IMR-90 (cell line): ENCODE data around the gene CFAP58. TPM values are rescaled to one million over a fixed set of nuclear protein-coding genes. Genes with fewer than 3 reads are reported as not detected.

Experiments
- ATAC-seq: fragments of 200-7000 bp; cut with Tn5 transposase; 2 replicates; pipeline ENCODE4 v1.9.1; 2020; ENCODE audit warnings: low read depth, mild to moderate bottlenecking, moderate library complexity
- BruUV-seq: library from RNA; stranded (reverse); fragments of 400-500 nt; replicated peaks from 2 replicates; lab custom pipeline; 2021; lab: Mats Ljungman, UMichigan
- CTCF ChIA-PET: fragments of 300-600 bp; formaldehyde crosslinking; extraction: SDS; loops from one replicate; lab custom pipeline; 2021; ENCODE audit warnings: antibody characterized with exemption; lab: Yijun Ruan, JAX
- POLR2A ChIA-PET: fragments of 300-600 bp; sonication (Branson Sonifier 250); formaldehyde crosslinking; loops from one replicate; lab custom pipeline; 2022; ENCODE audit warnings: antibody characterized with exemption; ENCODE audit not compliant: unreplicated experiment; lab: Charles Lee
- DNase-seq: peaks from one replicate; pipeline ENCODE4 v3.0.0; 2013
- H2AFZ ChIP-seq: replicated peaks from 2 replicates; pipeline ENCODE3; 2013; ENCODE audit warnings: low read length, mild to moderate bottlenecking; ENCODE audit not compliant: poor library complexity
- H2AK5ac ChIP-seq: 2 replicates; pipeline ENCODE4 v1.6.1; 2013; ENCODE audit warnings: low read depth, low read length, inconsistent platforms
- H2AK9ac ChIP-seq: replicated peaks from 2 replicates; pipeline ENCODE3; 2013; ENCODE audit warnings: mild to moderate bottlenecking, low read depth, low read length, moderate library complexity; ENCODE audit not compliant: poor library complexity
- H2BK120ac ChIP-seq: 2 replicates; pipeline ENCODE4 v1.6.1; 2013; ENCODE audit warnings: low read depth, low read length, inconsistent platforms
- H2BK15ac ChIP-seq: 3 replicates; pipeline ENCODE4 v1.6.1; 2013; ENCODE audit warnings: low read depth, low read length, inconsistent platforms
- H2BK20ac ChIP-seq: 2 replicates; pipeline ENCODE4 v1.6.1; 2013; ENCODE audit warnings: low read depth, mild to moderate bottlenecking, inconsistent platforms, low read length, moderate library complexity
- H2BK5ac ChIP-seq: 2 replicates; pipeline ENCODE4 v1.6.1; 2013; ENCODE audit warnings: mild to moderate bottlenecking, low read depth, low read length, inconsistent platforms; ENCODE audit not compliant: poor library complexity, severe bottlenecking
- H3K14ac ChIP-seq: replicated peaks from 2 replicates; pipeline ENCODE4 v1.6.1; 2013; ENCODE audit warnings: low read depth, low read length, inconsistent platforms
- H3K18ac ChIP-seq: 2 replicates; pipeline ENCODE4 v1.6.1; 2013; ENCODE audit warnings: low read depth, low read length, control low read depth
- H3K23ac ChIP-seq: 2 replicates; pipeline ENCODE4 v1.6.1; 2013; ENCODE audit warnings: low read depth, low read length, inconsistent platforms
- H3K27ac ChIP-seq: 2 replicates; pipeline ENCODE4 v1.5.1; 2013; ENCODE audit warnings: mild to moderate bottlenecking, control low read depth, low read length; ENCODE audit not compliant: insufficient read depth
- H3K27me3 ChIP-seq: 2 replicates; pipeline ENCODE4 v1.6.1; 2013; ENCODE audit warnings: low read length; ENCODE audit not compliant: control insufficient read depth, insufficient read depth
- H3K36me3 ChIP-seq: 2 replicates; pipeline ENCODE4 v1.6.1; 2013; ENCODE audit warnings: low read length, mixed read lengths; ENCODE audit not compliant: control insufficient read depth, insufficient read depth
- H3K4ac ChIP-seq: 2 replicates; pipeline ENCODE4 v1.6.1; 2013; ENCODE audit warnings: low read depth, low read length, inconsistent platforms
- H3K4me1 ChIP-seq: 2 replicates; pipeline ENCODE4 v1.6.1; 2013; ENCODE audit warnings: low read length, mixed read lengths; ENCODE audit not compliant: control insufficient read depth, insufficient read depth
- H3K4me2 ChIP-seq: 2 replicates; pipeline ENCODE4 v1.6.1; 2013; ENCODE audit warnings: low read depth, mild to moderate bottlenecking, control low read depth, low read length, moderate library complexity
- H3K4me3 ChIP-seq: 2 replicates; pipeline ENCODE4 v1.5.1; 2013; ENCODE audit warnings: low read depth, mild to moderate bottlenecking, control low read depth, low read length, moderate library complexity; ENCODE audit not compliant: insufficient read depth
- H3K56ac ChIP-seq: 2 replicates; pipeline ENCODE4 v1.6.1; 2013; ENCODE audit warnings: low read length, inconsistent platforms; ENCODE audit not compliant: insufficient read depth; ENCODE audit errors: extremely low read depth
- H3K79me1 ChIP-seq, 2 experiments: 2 replicates each; pipeline ENCODE4 v1.6.1; 2013; ENCODE audit warnings: low read length in 2 of 2, inconsistent platforms in 1 of 2, low read depth in 1 of 2
- H3K9ac ChIP-seq: 2 replicates; pipeline ENCODE4 v1.6.1; 2013; ENCODE audit warnings: low read depth, low read length, control low read depth
- H3K9me1 ChIP-seq: 2 replicates; pipeline ENCODE4 v1.6.1; 2013; ENCODE audit warnings: low read length, inconsistent platforms; ENCODE audit not compliant: insufficient read depth
- H3K9me3 ChIP-seq: 2 replicates; pipeline ENCODE4 v1.6.1; 2013; ENCODE audit warnings: low read length; ENCODE audit not compliant: control insufficient read depth, insufficient read depth
- H4K20me1 ChIP-seq: 2 replicates; pipeline ENCODE4 v1.6.1; 2013; ENCODE audit warnings: low read length, inconsistent platforms; ENCODE audit not compliant: insufficient read depth
- H4K5ac ChIP-seq: 2 replicates; pipeline ENCODE4 v1.6.1; 2013; ENCODE audit warnings: mild to moderate bottlenecking, low read depth, low read length, control low read depth
- H4K8ac ChIP-seq, 2 experiments: 2 replicates each; pipeline ENCODE4 v1.6.1; 2013; ENCODE audit warnings: low read depth in 2 of 2, low read length in 2 of 2, control low read depth in 1 of 2, inconsistent platforms in 1 of 2
- H4K91ac ChIP-seq: 2 replicates; pipeline ENCODE4 v1.6.1; 2013; ENCODE audit warnings: low read depth, low read length, inconsistent platforms; ENCODE audit not compliant: insufficient read depth
- BHLHE40 ChIP-seq: fragments of 150-350 bp; IDR thresholded peaks from 2 replicates; pipeline ENCODE4 v1.6.1; 2016; ENCODE audit warnings: mild to moderate bottlenecking, low read depth, low read length
- CEBPB ChIP-seq: IDR thresholded peaks from 2 replicates; pipeline ENCODE4 v1.6.1; 2012; ENCODE audit warnings: low read depth, low read length, improper control_type of control experiment
- CHD1 ChIP-seq: IDR thresholded peaks from 2 replicates; pipeline ENCODE4 v1.6.1; 2012; ENCODE audit warnings: low read depth, low read length, improper control_type of control experiment
- FOS ChIP-seq: fragments of 150-350 bp; IDR thresholded peaks from 2 replicates; pipeline ENCODE4 v1.6.1; 2016; ENCODE audit warnings: low read depth, low read length
- MAFK ChIP-seq: IDR thresholded peaks from 2 replicates; pipeline ENCODE4 v1.6.1; 2012; ENCODE audit warnings: low read depth, low read length, improper control_type of control experiment
- MAZ ChIP-seq: IDR thresholded peaks from 2 replicates; pipeline ENCODE4 v1.6.1; 2012; ENCODE audit warnings: low read depth, mild to moderate bottlenecking, low read length, improper control_type of control experiment, moderate library complexity, borderline replicate concordance
- MXI1 ChIP-seq: IDR thresholded peaks from 2 replicates; pipeline ENCODE4 v1.6.1; 2012; ENCODE audit warnings: low read depth, mild to moderate bottlenecking, low read length, moderate library complexity, borderline replicate concordance
- NFE2L2 ChIP-seq: fragments of 150-350 bp; IDR thresholded peaks from 2 replicates; pipeline ENCODE4 v1.6.1; 2016; ENCODE audit warnings: low read depth, mild to moderate bottlenecking, low read length
- POLR2A ChIP-seq: IDR thresholded peaks from 2 replicates; pipeline ENCODE4 v1.6.1; 2012; ENCODE audit warnings: mild to moderate bottlenecking, low read depth, low read length
- RAD21 ChIP-seq: IDR thresholded peaks from 2 replicates; pipeline ENCODE4 v1.6.1; 2012; ENCODE audit warnings: low read length, improper control_type of control experiment
- RCOR1 ChIP-seq: IDR thresholded peaks from 2 replicates; pipeline ENCODE4 v1.6.1; 2012; ENCODE audit warnings: mild to moderate bottlenecking, low read length, improper control_type of control experiment; ENCODE audit not compliant: insufficient replicate concordance
- RFX5 ChIP-seq: IDR thresholded peaks from 2 replicates; pipeline ENCODE4 v1.8.0; 2012; ENCODE audit warnings: low read depth, mild to moderate bottlenecking, low read length, moderate library complexity
- SMC3 ChIP-seq: fragments of 150-350 bp; IDR thresholded peaks from 2 replicates; pipeline ENCODE4 v1.6.1; 2016; ENCODE audit warnings: low read depth, mild to moderate bottlenecking, antibody characterized with exemption, low read length, moderate library complexity
- WGBS, 2 experiments: methylation state at CpG; one replicate each; pipeline versions ENCODE4 v1.1.5 to v1.1.7; 2013; ENCODE audit warnings: missing lambda C conversion rate in 2 of 2; ENCODE audit not compliant: insufficient read length in 1 of 2; ENCODE audit errors: extremely low coverage in 2 of 2; 5-methylcytosine and 5-hydroxymethylcytosine counted together
- dilution Hi-C: fragments of 300-500 bp; cut with HindIII; formaldehyde crosslinking; loops from one replicate; pipeline ENCODE4 v1.14.3; 2018; ENCODE audit warnings: low sequenced_read_pairs; ENCODE audit not compliant: unreplicated experiment
- in situ Hi-C: fragments of 300-500 bp; cut with MboI; formaldehyde crosslinking; loops from 3 replicates; pipeline ENCODE4 v1.14.3; 2019; ENCODE audit warnings: low sequenced_read_pairs, inconsistent platforms, mixed read lengths
- intact Hi-C: fragments of 100-400 bp; cut with micrococcal nuclease; formaldehyde crosslinking; loops from 2 replicates; pipeline ENCODE4 v1.10.0; 2022
- polyA plus RNA-seq, 3 experiments: library from polyadenylated mRNA; depleted of rRNA; stranded (reverse); fragments of >200 nt; gene quantifications; 2 replicates each; pipeline ENCODE4 v1.2.3, GENCODE V29; 2012; ENCODE audit warnings: low replicate concordance in 1 of 3
- total RNA-seq: library from RNA; depleted of rRNA; stranded (reverse); fragments of >200 nt; gene quantifications from 2 replicates; pipeline ENCODE4 v1.2.3, GENCODE V29; 2012
- TF ChIP-seq, protein P1 (sequence below): conservative IDR thresholded peaks from 2 replicates; pipeline ENCODE4 v1.5.1; 2012; ENCODE audit warnings: mild to moderate bottlenecking, low read depth, low read length, improper control_type of control experiment
- TF ChIP-seq, protein P2 (sequence below): fragments of 150-350 bp; IDR thresholded peaks from 2 replicates; pipeline ENCODE4 v1.6.1; 2017; ENCODE audit warnings: mild to moderate bottlenecking, antibody characterized with exemption, low read length, low read depth
- TF ChIP-seq, protein P3 (sequence below): fragments of 150-350 bp; IDR thresholded peaks from 2 replicates; pipeline ENCODE4 v1.6.1; 2016; ENCODE audit warnings: low read depth, mild to moderate bottlenecking, low read length, moderate library complexity, borderline replicate concordance

Gene CFAP58
- total and polyA plus RNA-seq, 2 of the 4 experiments (the other 2 are of a cell fraction): 0.36 to 0.72 TPM

DNA sequence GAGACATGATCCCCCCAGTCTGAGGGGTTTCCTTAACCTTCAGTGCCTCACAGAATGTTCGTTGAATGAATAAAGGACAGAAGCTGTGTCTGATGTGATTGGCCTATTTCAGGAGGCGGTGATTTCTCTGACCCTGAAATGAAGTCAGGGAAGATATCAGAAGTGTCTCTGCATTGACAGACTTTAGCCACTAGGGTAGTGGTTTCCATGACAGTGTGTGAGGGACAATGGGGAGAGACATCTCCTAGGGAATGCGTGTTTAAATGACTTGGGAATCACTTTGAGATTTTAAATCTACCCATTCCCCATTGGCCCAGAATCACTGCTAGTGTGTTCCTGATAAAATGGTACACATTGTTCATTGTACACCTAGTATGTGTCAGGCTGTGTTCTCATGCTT is 132.0 kb downstream of the CFAP58 start:
- Histone ChIP-seq H2BK120ac (no peak overlapping the region), H3K4me2 (no peak overlapping the region), H3K79me1 (no peaks in the 10 kb centered on the region), H2BK15ac (no peak overlapping the region), H4K20me1 (no peaks in the 10 kb centered on the region), H3K9me3 (no peaks in the 10 kb centered on the region), H3K18ac (no peak overlapping the region), H3K56ac (no peak overlapping the region), H3K14ac (no peak overlapping the region), H3K4me1 (no peaks in the 10 kb centered on the region), H4K5ac (no peak overlapping the region), H2AK5ac (no peak overlapping the region), H2BK5ac (no peak overlapping the region), H3K27ac (no peak overlapping the region), H2BK20ac (no peak overlapping the region), H3K23ac (no peak overlapping the region), H3K4me3 (no peak overlapping the region), H4K91ac (no peak overlapping the region), H3K9me1 (no peaks in the 10 kb centered on the region), H2AK9ac (no peak overlapping the region), H3K4ac (no peak overlapping the region), H4K8ac (no peak overlapping the region), H2AFZ (no peak overlapping the region), H3K9ac (no peak overlapping the region), H3K27me3 (peaks cover 2% of the 10 kb centered on the region), H3K36me3 (no peaks in the 10 kb centered on the region)
- intact Hi-C loops: no loop called here
- POLR2A ChIA-PET: no interaction called here
- WGBS, 2 experiments: no CpG with 5 or more reads among the region's 3 CpGs
- CTCF ChIA-PET: no interaction called here
- TF ChIP-seq, protein P1, sequence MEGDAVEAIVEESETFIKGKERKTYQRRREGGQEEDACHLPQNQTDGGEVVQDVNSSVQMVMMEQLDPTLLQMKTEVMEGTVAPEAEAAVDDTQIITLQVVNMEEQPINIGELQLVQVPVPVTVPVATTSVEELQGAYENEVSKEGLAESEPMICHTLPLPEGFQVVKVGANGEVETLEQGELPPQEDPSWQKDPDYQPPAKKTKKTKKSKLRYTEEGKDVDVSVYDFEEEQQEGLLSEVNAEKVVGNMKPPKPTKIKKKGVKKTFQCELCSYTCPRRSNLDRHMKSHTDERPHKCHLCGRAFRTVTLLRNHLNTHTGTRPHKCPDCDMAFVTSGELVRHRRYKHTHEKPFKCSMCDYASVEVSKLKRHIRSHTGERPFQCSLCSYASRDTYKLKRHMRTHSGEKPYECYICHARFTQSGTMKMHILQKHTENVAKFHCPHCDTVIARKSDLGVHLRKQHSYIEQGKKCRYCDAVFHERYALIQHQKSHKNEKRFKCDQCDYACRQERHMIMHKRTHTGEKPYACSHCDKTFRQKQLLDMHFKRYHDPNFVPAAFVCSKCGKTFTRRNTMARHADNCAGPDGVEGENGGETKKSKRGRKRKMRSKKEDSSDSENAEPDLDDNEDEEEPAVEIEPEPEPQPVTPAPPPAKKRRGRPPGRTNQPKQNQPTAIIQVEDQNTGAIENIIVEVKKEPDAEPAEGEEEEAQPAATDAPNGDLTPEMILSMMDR: no peak
- TF ChIP-seq, protein P2, sequence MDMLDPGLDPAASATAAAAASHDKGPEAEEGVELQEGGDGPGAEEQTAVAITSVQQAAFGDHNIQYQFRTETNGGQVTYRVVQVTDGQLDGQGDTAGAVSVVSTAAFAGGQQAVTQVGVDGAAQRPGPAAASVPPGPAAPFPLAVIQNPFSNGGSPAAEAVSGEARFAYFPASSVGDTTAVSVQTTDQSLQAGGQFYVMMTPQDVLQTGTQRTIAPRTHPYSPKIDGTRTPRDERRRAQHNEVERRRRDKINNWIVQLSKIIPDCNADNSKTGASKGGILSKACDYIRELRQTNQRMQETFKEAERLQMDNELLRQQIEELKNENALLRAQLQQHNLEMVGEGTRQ: no peak
- TF ChIP-seq RCOR1 (no peak), CHD1 (no peak), BHLHE40 (no peak), RAD21 (no peak), CEBPB (no peak), MAFK (no peak), POLR2A (no peak), MXI1 (no peak), MAZ (no peak), NFE2L2 (no peak), RFX5 (no peak), FOS (no peak), SMC3 (no peak)
- TF ChIP-seq, protein P3, sequence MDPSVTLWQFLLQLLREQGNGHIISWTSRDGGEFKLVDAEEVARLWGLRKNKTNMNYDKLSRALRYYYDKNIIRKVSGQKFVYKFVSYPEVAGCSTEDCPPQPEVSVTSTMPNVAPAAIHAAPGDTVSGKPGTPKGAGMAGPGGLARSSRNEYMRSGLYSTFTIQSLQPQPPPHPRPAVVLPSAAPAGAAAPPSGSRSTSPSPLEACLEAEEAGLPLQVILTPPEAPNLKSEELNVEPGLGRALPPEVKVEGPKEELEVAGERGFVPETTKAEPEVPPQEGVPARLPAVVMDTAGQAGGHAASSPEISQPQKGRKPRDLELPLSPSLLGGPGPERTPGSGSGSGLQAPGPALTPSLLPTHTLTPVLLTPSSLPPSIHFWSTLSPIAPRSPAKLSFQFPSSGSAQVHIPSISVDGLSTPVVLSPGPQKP: no peak
- dilution Hi-C loops: no loop called here
- ATAC-seq (no peak), DNase-seq (no peak)
- BruUV-seq: no TSS peak
- in situ Hi-C loops: no loop called here
